Epithelial cell of esophagus (primary cell): ENCODE results near the gene PNMA6E.
"Not testable (repeated sequence)": the region's sequence is repeated elsewhere in the genome, so short reads cannot be mapped to it uniquely, and the experiment has no call there.

Source experiments
- DNase-seq: peaks from one replicate; pipeline ENCODE4 v3.0.0; 2010; ENCODE audit warnings: low read depth
- H3K4me3 ChIP-seq: 2 replicates; pipeline ENCODE4 v1.5.1; 2011; ENCODE audit warnings: mild to moderate bottlenecking, low read length, control low read depth
- CTCF ChIP-seq: IDR thresholded peaks from 2 replicates; pipeline ENCODE4 v1.5.1; 2011; ENCODE audit warnings: low read depth, mild to moderate bottlenecking, low read length, control low read depth, inconsistent platforms; ENCODE audit not compliant: insufficient read depth; ENCODE audit errors: missing control alignments

PNMA6E gene

DNA sequence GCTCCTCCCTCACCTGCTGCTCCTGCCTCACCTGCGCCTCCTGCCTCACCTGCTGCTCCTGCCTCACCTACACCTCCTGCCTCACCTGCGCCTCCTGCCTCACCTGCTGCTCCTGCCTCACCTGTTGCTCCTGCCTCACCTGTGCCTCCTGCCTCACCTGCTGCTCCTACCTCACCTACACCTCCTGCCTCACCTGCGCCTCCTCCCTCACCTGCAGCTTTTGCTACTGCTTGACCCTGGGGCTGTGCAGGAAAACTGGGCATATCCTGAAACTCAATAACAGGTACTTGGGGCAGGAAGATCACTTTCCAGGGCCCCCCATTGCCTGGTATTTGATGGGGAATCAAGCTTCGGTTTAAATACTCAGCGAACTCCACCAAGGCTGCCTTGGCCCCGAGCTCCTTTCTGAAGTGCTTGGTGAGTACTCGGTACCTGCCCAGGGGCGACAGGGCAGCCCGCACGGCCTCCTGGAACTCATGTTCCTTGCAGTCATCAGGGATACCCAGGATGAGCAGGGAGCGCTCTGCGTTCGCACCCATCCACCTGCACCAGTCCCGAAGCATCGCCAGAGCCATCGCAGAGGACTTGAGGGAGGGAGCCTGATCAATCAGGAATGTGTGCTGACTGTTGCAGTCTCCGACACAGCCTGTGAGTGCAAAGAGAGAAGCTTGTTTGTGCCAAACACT lies 2.7 kb downstream of the PNMA6E start:
- DNase-seq: no peak
- TF ChIP-seq CTCF: no peak

GRCh38 chrX:153397256-153397960 lies 3.7 kb downstream of the PNMA6E start:
- DNase-seq: no peak
- no peak for TF ChIP-seq CTCF
- H3K4me3 ChIP-seq: no peak overlapping the region

More for the DNA sequence above, 2.7 kb downstream of the PNMA6E start:
- H3K4me3 ChIP-seq: no peak overlapping the region

DNA sequence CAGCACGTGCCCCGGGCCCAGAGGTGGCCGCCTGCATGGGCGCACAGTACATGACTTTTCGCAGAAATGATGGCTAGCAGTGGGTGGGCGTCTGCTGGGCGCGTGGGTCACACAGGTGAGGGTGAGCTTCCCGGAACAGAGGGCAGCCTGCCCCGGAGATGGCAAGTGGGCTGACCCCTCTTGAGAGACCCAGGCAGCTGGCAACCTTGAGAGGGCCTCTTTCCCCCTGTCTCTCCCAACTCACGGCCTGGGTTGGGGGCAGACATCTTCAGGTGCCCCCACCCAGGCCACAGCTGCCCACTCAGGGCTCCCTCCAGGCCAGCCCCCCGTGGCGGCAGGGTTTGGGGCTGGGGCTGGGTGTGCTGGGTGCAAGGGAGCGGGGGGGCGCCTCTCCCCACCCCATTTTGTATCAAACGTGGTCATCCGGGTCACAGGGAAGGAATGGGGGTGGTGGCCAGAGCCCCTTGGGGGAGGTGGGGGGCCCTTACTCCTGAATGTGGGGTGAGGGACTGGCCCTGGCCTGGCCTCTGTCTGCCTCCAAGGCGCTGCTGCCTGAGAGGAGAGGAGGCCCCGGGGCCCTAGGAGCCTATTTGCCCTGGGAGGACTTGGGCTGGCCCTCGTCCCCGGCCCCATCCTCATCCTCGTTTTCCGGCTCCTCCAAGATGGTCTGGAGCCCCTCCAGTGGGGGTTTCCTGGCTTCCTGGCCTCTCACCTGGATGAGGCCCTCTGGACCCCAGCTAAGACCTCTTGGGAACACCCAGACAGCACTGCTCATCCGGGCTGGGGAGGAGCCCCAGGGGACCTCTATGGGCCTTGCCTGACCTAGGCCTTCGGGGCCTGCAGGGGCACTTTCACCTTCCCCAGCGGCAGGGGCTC lies 4.6 kb downstream of the PNMA6E start:
- no peak for DNase-seq
- TF ChIP-seq CTCF: no peak

DNA sequence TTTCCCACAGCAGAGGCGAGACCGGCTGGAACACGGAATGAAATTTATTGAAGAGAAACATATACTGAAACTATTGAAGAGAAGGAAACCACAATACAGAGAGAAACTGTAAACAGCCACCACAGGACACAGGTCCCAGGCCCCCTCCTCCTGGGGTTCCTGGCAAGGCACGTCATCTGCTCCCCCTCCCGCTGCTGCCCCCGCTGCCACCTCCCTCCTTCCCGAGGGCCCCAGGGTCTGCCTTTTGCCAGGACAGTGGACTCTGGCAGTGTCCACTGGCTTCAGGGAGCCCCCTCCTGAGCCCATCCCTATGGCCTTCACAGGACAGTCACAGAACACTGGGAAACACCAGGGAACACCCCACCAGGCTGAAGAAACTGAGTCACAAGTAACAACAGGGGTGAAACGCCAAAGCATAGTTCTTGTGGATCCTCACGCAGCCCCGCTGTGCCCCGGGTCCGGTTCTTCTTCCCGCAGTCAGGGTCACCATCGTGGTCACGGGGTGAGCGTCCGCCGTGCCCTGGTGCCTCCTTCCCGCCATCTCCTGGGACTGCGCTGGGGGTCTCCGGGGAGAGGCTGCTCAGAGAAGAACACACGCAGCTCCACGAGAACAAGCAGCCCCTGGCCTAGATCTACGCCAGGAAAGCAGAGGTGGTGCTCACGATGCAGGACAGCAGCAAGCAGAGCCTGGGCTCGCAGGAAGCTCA lies 5.4 kb downstream of the PNMA6E start:
- DNase-seq: no peak
- TF ChIP-seq CTCF: no peak
- H3K4me3 ChIP-seq: no peak overlapping the region

More for the DNA sequence above, 4.6 kb downstream of the PNMA6E start:
- H3K4me3 ChIP-seq: no peak overlapping the region

DNA sequence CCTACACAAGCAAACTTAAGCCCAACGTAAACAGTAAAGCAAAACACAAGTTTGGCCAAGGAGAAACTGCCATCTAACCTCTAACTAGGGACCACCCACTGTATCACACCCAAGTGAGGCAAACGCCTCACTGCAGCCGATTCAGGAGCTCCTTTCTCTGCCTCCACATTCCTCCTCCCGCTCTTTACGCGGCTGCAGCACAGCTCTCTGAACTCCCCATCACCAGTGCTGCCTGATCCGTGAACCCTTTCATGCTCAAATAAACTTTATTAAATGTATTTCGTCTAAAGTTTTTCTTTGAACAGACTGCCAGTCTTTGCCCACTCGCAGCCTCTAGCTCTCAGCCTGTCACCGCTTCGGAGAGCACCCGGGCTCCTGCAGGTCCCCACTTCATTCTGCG lies 6.5 kb downstream of the PNMA6E start:
- no peak overlapping the region for H3K4me3 ChIP-seq
- no peak for TF ChIP-seq CTCF
- DNase-seq: no peak

DNA sequence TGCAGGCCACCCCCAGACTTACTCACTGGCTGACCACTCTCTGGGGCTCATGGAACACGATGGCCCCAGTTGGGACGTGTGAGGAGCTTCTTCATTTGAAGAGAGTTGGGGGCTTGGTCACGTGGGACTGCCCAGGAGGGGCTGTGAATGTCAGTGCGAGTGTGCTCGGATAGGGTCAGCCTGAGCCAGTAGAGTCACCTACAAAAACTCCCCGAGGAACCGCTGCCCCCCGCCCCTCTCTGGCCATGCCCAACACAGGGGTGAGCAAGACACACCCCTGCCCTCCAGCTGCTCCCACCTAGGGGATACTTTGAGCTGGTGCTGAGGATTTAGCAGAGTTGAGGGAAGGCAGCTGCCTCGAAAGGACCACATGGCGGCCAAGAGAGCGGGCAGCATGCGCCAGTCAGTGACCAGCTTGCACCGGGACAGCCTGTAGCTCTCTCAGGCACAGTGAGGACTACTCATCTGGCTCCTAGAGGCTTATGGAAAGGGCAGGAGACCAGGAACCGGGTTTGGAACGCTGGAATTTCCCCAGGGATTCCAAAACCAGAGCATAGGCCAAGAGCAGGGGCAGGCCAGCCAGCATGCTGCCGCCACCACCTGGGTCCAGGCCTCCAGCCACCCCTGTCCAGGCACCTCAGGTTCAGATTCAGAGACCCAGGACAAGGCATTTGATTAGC lies 8.4 kb downstream of the PNMA6E start:
- no peak overlapping the region for H3K4me3 ChIP-seq
- TF ChIP-seq CTCF: no peak
- no peak for DNase-seq

GRCh38 chrX:153389460-153389768 lies 11.7 kb downstream of the PNMA6E start:
- not testable (repeated sequence) for DNase-seq, H3K4me3 ChIP-seq
